MM.1S (cell line): ENCODE results near the gene GRB10.

Experiments
- DNase-seq: peaks from one replicate; pipeline ENCODE4 v3.0.0-alpha.2; 2015
- H2AFZ ChIP-seq: fragments of 300-600 bp; sonication (generic); 2 replicates; pipeline ENCODE4 v1.6.0; 2016; ENCODE audit warnings: antibody characterized with exemption, low read length
- H3F3A ChIP-seq: fragments of 300-600 bp; sonication (generic); 2 replicates; pipeline ENCODE4 v1.6.1; 2016; ENCODE audit warnings: mild to moderate bottlenecking, antibody characterized with exemption, low read length, moderate library complexity, mixed read lengths; ENCODE audit not compliant: insufficient read depth
- H3K27ac ChIP-seq: fragments of 300-600 bp; sonication (generic); 2 replicates; pipeline ENCODE4 v1.5.1; 2016; ENCODE audit warnings: mild to moderate bottlenecking, low read length
- H3K27me3 ChIP-seq: fragments of 300-600 bp; sonication (generic); replicated peaks from 2 replicates; pipeline ENCODE4 v1.6.0; 2016; ENCODE audit warnings: low read length; ENCODE audit not compliant: insufficient read depth
- H3K36me3 ChIP-seq: fragments of 300-600 bp; sonication (generic); replicated peaks from 2 replicates; pipeline ENCODE4 v1.6.1; 2016; ENCODE audit warnings: mild to moderate bottlenecking, low read length, mixed read lengths; ENCODE audit not compliant: insufficient read depth
- H3K4me1 ChIP-seq: fragments of 300-600 bp; sonication (generic); 2 replicates; pipeline ENCODE4 v1.6.1; 2016; ENCODE audit warnings: low read length, mixed read lengths
- H3K4me2 ChIP-seq: fragments of 300-600 bp; sonication (generic); 2 replicates; pipeline ENCODE4 v1.6.0; 2016; ENCODE audit warnings: low read depth, low read length
- H3K4me3 ChIP-seq: fragments of 300-600 bp; sonication (generic); 2 replicates; pipeline ENCODE4 v1.5.1; 2016; ENCODE audit warnings: low read length, mixed read lengths
- H3K79me2 ChIP-seq: fragments of 300-600 bp; sonication (generic); 2 replicates; pipeline ENCODE4 v1.6.1; 2016; ENCODE audit warnings: mixed run types, low read length, mixed read lengths
- H3K9ac ChIP-seq: fragments of 300-600 bp; sonication (generic); 2 replicates; pipeline ENCODE4 v1.6.1; 2016; ENCODE audit warnings: low read length, mixed read lengths
- H3K9me2 ChIP-seq: fragments of 300-600 bp; sonication (generic); replicated peaks from 2 replicates; pipeline ENCODE4 v1.6.1; 2016; ENCODE audit warnings: mild to moderate bottlenecking, low read length, mixed read lengths; ENCODE audit not compliant: insufficient read depth
- H3K9me3 ChIP-seq: fragments of 300-600 bp; sonication (generic); replicated peaks from 2 replicates; pipeline ENCODE4 v1.6.1; 2016; ENCODE audit warnings: mild to moderate bottlenecking, low read length, mixed read lengths; ENCODE audit not compliant: insufficient read depth
- H4K20me1 ChIP-seq: fragments of 300-600 bp; sonication (generic); 2 replicates; pipeline ENCODE4 v1.6.1; 2016; ENCODE audit warnings: mild to moderate bottlenecking, low read length, moderate library complexity, mixed read lengths; ENCODE audit not compliant: insufficient read depth
- EZH2 ChIP-seq: fragments of 300-600 bp; sonication (generic); optimal IDR thresholded peaks from 2 replicates; pipeline ENCODE3; 2017; ENCODE audit warnings: low read depth, mild to moderate bottlenecking, antibody characterized with exemption, low read length, mixed read lengths
- EZH2phosphoT487 ChIP-seq: fragments of 300-600 bp; sonication (generic); IDR thresholded peaks from 2 replicates; pipeline ENCODE4 v1.6.1; 2018; ENCODE audit warnings: antibody characterized with exemption, low read length
- TF ChIP-seq, protein P1 (sequence below): fragments of 300-600 bp; sonication (generic); IDR thresholded peaks from 2 replicates; pipeline ENCODE4 v1.5.1; 2016; ENCODE audit warnings: antibody characterized with exemption, low read length, mixed read lengths

The GRB10 gene

DNA sequence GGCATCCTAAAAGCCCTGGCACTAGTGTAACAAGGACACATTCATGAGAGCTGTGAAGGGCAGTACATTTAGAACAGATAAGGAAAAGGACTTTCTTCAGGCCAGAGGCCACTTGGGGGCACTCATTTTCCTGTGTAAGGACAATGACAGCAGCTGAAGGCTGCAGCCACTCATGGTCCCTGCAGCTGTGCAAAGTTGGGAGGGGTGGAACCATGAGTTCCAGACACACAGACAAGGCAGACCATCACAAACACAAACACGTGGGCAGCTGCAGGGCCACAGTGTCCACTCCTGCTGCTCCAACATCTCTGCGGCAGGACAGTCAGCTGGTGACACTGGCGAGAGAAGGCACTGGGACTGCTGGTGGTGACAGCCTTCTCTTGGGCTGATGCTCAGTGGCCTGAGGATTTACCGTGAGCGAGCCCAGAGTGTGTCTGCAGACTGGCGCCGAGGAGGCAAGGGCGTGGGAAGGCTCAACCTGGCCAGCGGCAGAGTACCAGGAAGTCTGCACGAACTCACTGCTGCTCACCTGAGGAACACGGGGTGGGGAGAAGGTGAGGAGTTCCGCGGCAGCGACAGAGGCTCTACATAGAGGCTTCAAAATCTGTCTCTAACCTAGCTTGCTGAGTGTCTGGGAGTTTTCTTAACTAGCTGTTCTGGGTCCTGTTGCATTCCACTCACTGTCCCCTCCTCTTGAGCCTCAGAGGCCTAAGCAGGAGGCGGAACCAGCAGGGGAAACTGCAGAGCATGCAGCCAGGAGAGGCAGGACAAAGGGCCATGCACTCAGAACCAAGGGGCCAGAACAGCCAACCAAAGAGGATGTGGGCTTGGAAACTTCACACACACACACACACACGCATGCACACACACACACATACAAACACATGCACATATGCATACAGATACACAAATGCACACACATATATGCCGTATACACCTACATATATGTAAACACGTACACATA is 141.0 kb downstream of the GRB10 start:
- H3K9me3 ChIP-seq: no peaks in the 10 kb centered on the region
- DNase-seq: peak; percentile 17
- H4K20me1 ChIP-seq: no peaks in the 10 kb centered on the region
- no peak overlapping the region for H3K4me2 ChIP-seq
- no peaks in the 10 kb centered on the region for H3K36me3 ChIP-seq
- no peak for TF ChIP-seq EZH2phosphoT487
- TF ChIP-seq, protein P1, sequence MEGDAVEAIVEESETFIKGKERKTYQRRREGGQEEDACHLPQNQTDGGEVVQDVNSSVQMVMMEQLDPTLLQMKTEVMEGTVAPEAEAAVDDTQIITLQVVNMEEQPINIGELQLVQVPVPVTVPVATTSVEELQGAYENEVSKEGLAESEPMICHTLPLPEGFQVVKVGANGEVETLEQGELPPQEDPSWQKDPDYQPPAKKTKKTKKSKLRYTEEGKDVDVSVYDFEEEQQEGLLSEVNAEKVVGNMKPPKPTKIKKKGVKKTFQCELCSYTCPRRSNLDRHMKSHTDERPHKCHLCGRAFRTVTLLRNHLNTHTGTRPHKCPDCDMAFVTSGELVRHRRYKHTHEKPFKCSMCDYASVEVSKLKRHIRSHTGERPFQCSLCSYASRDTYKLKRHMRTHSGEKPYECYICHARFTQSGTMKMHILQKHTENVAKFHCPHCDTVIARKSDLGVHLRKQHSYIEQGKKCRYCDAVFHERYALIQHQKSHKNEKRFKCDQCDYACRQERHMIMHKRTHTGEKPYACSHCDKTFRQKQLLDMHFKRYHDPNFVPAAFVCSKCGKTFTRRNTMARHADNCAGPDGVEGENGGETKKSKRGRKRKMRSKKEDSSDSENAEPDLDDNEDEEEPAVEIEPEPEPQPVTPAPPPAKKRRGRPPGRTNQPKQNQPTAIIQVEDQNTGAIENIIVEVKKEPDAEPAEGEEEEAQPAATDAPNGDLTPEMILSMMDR: peak; percentile 30
- TF ChIP-seq EZH2: no peak
- H3K27ac ChIP-seq: no peak overlapping the region
- no peaks in the 10 kb centered on the region for H3K9me2 ChIP-seq
- no peaks in the 10 kb centered on the region for H3K4me1 ChIP-seq
- H3F3A ChIP-seq: no peaks in the 10 kb centered on the region
- no peaks in the 10 kb centered on the region for H3K79me2 ChIP-seq
- no peaks in the 10 kb centered on the region for H3K27me3 ChIP-seq
- H3K9ac ChIP-seq: no peak overlapping the region
- H3K4me3 ChIP-seq: no peak overlapping the region
- no peak overlapping the region for H2AFZ ChIP-seq

DNA sequence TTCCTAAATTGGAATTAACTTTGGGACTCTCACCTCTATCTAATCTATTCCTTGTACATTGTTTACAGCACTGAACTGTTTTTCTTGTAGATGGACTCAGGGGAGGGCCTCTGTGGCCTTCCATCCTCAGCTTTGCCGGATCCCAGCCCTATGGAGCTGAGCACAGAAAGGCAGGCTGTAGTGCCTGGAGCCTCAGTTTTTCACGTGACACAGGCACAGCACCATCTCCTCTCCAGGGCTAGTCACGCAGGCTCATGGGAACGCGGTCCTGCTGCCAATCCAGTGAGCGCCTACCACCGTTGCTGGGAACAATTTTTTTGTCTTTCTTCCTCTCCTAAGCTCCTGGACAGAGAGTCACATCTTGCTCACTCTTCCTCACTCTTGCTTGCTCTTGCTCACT is 141.9 kb downstream of the GRB10 start:
- DNase-seq: no peak
- Histone ChIP-seq H3K27ac (no peak overlapping the region), H3K4me3 (no peak overlapping the region), H3K79me2 (no peaks in the 10 kb centered on the region), H3K4me2 (no peak overlapping the region), H3F3A (no peaks in the 10 kb centered on the region), H3K9ac (no peak overlapping the region), H2AFZ (no peak overlapping the region), H3K36me3 (no peaks in the 10 kb centered on the region), H3K9me3 (no peaks in the 10 kb centered on the region), H4K20me1 (no peaks in the 10 kb centered on the region), H3K9me2 (no peaks in the 10 kb centered on the region), H3K27me3 (no peaks in the 10 kb centered on the region), H3K4me1 (no peaks in the 10 kb centered on the region)
- TF ChIP-seq EZH2: no peak
- no peak for TF ChIP-seq EZH2phosphoT487
- TF ChIP-seq, protein P1: no peak

DNA sequence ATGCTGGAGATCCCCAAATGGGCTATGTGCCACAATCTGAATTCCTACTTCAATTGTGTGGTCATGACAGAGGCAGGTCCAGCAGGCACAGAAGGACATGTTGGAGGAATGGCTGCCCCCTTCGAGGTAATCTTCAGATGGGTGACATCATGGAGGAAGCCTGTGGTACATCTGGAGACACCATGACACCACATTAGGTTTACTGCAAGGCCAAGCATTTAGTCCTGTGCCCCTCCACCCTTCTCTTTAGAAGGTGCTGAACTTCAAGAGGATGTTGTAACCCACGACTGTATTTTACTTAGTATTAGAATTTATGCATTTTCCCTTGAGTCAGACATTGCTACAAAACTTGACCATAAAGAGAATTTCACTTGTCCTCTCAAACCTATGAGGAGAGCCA is 142.4 kb downstream of the GRB10 start:
- Histone ChIP-seq H3K4me1 (no peaks in the 10 kb centered on the region), H3K27me3 (no peaks in the 10 kb centered on the region), H2AFZ (no peak overlapping the region), H3K9me3 (no peaks in the 10 kb centered on the region), H3K9me2 (no peaks in the 10 kb centered on the region), H3K4me3 (no peak overlapping the region), H3K36me3 (no peaks in the 10 kb centered on the region), H3K27ac (no peak overlapping the region), H3F3A (no peaks in the 10 kb centered on the region), H3K4me2 (no peak overlapping the region), H3K9ac (no peak overlapping the region), H3K79me2 (no peaks in the 10 kb centered on the region), H4K20me1 (no peaks in the 10 kb centered on the region)
- TF ChIP-seq, protein P1: no peak
- TF ChIP-seq EZH2: no peak
- TF ChIP-seq EZH2phosphoT487: no peak
- no peak for DNase-seq
